GM13976 (cell line): ENCODE measurements around the gene SPDYE16.
"Not testable (repeated sequence)": the region's sequence is repeated elsewhere in the genome, so short reads cannot be mapped to it uniquely, and the experiment has no call there.

Experiments used
- DNase-seq: peaks from one replicate; pipeline ENCODE4 v3.0.0; 2012; ENCODE audit warnings: low spot score
- in situ Hi-C: fragments of 300-500 bp; cut with MboI; formaldehyde crosslinking; loops from one replicate; pipeline ENCODE4 v1.12.0; 2022; ENCODE audit warnings: low sequenced_read_pairs, mixed read lengths, inconsistent platforms; ENCODE audit not compliant: unreplicated experiment
- TF ChIP-seq, protein P1 (sequence below): IDR thresholded peaks from 2 replicates; pipeline ENCODE4 v1.5.1; 2012; ENCODE audit warnings: borderline replicate concordance, mild to moderate bottlenecking; ENCODE audit not compliant: insufficient read depth; ENCODE audit errors: extremely low read depth, missing control alignments, control extremely low read depth

The SPDYE16 gene

DNA sequence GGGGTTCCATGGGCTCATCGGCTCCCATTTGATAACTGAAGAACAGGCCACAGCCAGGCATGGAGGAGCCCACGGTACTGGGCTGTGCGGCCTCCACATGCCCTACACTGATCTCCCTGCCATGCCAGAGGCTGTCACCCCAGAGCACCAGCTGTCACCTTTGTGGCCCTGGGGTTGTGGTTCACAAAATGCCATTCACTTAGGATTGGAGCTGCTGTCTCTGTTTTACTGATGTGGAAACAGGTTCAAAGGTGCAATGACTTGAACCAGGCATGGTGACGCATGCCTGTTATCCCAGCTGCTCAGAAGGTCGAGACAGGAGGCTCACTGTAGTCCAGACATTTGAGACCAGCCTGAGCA lies 37.0 kb downstream of the SPDYE16 start:
- in situ Hi-C loops: no loop called here
- peak; percentile 8 for DNase-seq
- TF ChIP-seq, protein P1, sequence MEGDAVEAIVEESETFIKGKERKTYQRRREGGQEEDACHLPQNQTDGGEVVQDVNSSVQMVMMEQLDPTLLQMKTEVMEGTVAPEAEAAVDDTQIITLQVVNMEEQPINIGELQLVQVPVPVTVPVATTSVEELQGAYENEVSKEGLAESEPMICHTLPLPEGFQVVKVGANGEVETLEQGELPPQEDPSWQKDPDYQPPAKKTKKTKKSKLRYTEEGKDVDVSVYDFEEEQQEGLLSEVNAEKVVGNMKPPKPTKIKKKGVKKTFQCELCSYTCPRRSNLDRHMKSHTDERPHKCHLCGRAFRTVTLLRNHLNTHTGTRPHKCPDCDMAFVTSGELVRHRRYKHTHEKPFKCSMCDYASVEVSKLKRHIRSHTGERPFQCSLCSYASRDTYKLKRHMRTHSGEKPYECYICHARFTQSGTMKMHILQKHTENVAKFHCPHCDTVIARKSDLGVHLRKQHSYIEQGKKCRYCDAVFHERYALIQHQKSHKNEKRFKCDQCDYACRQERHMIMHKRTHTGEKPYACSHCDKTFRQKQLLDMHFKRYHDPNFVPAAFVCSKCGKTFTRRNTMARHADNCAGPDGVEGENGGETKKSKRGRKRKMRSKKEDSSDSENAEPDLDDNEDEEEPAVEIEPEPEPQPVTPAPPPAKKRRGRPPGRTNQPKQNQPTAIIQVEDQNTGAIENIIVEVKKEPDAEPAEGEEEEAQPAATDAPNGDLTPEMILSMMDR: no peak

DNA sequence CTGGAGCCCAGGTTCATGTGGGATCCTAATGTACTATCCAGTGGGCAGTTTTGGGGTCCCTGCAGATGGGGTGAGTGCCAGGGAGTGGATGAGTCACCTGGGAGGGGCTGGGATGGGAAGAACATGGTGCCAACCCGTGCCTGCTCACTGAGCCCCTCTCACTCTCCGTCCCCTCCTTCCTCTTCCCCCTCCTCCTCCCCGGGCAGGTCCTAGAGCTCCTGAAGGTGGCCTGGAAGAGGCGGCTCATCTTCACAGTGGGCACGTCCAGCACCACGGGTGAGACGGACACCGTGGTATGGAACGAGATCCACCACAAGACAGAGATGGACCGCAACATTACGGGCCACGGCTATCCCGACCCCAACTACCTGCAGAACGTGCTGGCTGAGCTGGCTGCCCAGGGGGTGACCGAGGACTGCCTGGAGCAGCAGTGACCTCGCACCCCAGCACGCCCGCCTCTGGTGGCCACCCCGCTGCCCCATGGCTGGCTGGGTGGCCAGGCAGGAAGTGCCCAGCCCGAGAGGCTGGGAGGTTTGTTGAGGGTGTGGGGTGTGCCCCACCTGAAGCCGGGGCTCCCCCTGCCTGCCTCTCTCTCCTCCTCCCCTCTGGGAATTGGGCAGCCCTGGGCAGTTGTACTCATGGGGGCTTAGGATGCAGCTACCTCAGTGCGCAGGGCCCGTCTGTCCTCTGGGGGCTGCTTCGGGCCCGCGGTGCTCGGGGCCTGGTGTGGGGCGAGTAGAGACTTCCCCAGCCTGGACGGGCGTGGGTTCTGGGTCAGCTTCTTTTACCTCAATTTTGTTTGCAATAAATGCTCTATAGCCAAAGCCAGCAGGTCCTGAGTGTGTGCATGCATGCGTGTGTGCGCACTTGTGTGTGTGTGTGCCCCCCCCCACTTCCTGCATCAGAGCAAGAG lies 37.7 kb downstream of the SPDYE16 start:
- DNase-seq: peak; percentile 33
- TF ChIP-seq, protein P1: no peak
- in situ Hi-C loops: no loop called here

DNA sequence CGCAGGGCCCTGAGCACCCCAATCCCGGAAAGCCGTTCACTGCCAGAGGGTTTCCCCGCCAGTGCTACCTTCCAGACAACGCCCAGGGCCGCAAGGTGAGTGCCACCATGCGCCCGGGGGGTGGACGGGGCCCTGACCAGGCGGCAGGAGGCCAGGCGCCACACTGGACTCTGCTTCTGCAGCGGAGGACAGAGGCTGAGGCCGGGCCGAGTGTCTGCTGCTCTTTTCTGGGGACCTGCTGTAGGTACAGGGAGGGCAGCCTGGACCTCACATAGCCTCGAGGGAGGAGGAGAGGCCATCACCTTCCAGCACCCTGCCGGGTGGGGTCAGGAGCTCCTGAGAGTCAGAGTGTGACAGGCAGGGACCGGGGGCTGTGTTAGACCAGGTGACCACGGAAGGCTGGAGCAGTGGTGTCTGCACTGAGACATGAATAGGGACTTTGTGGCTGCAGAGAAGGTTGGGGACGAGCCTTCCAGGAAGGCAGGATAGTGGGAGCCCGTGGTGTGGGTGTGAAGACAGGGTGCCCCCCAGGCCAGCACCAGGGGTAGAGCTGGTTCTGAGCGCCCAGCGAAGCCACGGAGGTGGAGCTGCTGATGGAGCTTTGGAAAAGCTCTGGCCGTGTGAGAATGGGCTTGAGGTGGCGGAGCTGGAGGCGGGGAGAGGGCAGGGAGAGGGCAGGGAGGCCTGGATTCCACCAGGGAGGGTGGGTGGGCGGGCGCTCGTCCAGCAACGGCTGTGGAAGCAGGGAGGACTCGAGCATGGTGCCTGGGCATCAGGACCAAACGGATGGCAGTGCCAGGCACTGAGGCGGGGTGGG lies 38.5 kb downstream of the SPDYE16 start:
- DNase-seq, in situ Hi-C loops: not testable (repeated sequence)

DNA sequence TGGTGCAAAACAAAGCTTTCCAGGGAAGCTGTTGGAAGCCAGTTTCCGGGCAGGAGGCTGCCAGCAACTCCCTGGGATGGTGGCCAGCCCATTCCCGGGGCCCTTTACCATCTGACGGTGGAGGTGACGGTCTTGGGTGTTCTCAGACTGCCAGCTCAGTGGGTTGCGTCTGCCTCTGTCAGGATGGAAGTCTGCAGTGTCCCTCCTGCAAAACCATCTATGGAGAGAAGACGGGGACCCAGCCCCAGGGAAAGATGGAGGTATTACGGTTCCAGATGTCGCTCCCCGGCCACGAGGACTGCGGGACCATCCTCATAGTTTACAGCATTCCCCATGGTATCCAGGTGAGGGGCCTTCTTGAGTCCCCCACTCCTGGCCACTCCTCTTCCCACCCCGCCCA lies 39.9 kb downstream of the SPDYE16 start:
- in situ Hi-C loops, DNase-seq: not testable (repeated sequence)

DNA sequence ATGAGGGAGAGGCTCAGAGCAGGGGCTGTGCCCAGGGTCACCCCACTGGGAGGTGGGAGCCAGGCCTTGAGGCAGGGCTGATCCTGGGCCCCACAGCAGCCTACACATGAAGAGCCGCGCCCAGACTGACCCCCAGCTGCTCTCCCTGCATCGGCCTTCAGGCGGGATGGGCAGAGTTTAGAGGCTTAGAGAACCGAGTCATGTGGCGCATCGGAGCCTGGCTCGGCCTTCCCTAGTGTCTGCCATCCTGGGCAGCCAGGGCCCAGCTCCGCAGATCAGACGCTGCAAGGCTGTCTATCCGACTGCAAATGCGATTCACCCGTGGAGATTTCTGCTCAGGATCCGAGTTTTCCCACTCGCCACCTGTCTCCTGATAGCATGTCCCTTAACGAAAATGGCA lies 40.3 kb downstream of the SPDYE16 start:
- DNase-seq, in situ Hi-C loops: not testable (repeated sequence)

DNA sequence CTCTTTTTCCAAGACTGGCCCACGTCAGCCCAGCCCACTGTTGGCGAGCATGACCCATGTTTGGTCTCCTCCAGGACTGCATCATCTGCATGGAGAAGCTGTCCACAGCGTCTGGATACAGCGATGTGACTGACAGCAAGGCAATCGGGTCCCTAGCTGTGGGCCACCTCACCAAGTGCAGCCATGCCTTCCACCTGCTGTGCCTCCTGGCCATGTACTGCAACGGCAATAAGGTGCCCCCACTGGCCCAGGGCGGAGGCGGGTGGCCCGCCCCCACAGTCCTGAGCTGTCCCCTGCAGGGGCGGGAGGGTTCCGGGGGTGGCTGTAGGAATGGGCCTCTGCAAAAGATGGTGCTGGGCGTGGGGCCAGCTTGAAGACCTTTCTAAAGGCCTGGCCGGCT lies 40.9 kb downstream of the SPDYE16 start:
- DNase-seq, in situ Hi-C loops: not testable (repeated sequence)

DNA sequence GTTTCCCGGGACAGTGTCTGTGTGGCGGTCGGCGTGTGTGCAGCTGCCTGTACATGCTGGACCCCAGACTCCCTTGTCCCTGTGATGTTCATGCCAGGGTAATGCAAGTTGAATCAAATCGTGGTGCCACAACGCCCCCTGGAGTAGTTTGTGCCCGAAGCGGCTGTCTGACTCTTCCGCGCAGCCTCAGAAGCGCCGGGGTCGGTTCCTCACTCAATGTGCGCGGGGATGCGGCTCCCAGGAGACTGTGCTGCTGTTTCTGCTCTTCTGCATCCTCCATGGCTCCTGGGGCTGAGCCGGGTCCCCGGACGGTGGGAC lies 43.2 kb downstream of the SPDYE16 start:
- in situ Hi-C loops: not testable (repeated sequence)

DNA sequence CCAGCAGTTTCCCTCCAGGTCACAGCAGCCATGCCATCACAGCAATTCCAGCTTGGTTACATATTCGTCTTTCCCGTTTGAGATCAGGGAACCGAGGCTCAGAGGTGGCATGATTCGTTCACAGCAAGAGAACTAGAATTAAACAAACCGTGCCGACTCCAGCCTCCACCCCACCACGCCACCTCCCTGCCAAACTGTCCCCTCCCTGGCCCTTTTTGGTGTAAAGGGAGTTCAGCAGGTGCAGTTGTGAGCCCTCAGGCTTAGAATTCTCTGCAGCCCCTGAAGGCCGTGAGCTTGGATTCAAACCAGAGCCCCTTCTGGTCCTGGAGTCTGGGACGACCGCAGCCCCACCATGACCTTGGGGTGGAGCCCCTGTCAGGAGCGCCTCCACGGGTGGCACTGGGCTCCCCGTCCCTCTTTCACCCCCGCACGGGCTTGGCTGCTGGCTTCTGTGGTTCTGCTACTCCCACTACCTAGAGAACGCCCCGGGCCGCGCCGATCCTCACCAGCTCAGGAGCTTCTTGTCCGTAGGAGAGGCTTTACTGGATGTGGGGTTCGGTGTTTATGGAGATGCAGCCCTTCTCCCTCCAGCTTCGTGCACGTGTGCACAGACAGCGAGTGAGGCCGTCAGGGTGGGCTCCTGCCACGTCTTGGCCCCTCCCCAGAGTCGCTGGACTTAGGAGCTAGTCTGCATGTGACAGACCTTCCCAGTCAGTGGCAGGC lies 43.7 kb downstream of the SPDYE16 start:
- DNase-seq, in situ Hi-C loops: not testable (repeated sequence)

More for the DNA sequence above, 43.2 kb downstream of the SPDYE16 start:
- DNase-seq: not testable (repeated sequence)

DNA sequence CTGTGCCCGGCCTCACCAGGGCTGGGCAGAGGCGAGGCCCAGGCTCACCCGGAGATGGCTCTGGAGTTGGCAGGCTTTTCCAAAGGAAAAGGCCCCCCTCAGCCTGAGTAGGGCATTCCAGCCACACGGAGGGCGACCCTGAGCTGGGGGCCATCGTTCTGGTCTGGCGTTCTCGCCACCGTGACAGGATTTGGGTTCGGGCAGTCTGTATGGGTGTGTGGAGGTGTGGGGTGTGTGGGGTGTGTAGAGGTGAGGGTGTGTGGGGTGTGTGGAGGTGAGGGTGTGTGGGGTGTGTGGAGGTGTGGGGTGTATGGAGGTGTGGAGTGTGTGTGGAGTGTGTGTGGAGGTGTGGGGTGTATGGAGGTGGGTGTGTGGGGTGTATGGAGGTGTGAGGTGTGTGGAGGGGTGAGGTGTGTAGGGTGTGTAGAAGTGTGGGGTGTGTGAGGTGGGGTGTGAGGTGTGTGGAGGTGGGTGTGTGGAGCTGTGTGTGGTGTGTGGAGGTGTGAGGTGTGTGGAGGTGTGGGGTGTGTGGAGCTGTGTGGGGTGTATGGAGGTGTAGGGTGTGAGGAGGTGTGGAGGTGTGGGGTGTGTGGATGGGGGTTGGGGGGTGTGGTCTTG lies 44.4 kb downstream of the SPDYE16 start:
- in situ Hi-C loops, DNase-seq: not testable (repeated sequence)

DNA sequence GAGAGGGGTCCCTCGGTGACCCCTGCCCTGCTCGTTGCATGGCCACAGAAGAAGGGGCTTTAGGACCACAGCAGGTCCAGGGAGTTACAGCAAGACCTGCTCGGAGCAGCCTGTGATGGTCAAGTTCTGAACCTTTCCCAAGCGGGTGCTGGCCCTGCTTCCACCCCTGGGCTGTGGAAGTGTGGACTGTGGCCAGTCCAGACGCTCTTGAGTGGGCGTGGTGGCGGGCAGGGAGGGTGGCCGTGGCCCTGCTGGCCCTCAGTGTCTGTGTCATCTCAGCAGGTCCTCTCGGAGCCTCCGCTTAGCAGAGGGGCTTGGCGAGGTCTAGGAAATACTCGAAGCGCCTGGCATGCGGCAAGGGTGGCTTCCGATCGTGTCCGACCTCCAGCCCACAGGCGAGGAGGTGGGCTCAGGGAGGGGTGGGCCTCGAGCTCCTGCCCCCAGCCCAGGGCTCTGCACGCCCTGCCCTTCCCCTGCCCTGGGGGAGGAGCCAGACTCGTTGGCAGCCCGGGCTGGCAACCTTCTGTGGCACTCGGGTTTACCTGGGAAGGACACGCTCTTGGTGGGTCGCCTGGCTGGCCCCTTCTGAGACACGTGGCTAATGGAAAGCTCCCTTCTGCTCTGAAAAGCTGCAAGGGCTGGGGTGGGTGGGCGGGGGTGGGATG lies 45.0 kb downstream of the SPDYE16 start:
- in situ Hi-C loops, DNase-seq: not testable (repeated sequence)

DNA sequence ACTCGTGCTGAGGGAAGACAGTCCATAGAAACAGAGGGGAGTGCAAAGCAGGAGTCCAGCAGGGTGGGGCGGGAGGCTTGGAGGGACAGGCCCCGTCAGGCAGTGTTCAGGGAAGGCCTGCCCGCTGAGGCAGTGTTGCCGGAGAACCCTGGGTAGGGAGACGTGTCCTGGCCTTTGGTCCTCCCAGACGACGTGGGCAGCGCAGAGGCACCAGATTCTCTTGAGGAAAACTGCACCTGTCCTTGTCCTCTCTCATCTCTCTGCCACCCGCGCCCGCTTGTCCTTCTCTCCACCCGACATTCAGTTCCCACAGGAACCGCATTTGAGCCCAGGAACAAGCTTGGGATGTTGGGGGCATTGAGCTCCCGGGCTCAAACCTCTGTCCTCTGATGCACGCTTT lies 47.4 kb downstream of the SPDYE16 start:
- DNase-seq, in situ Hi-C loops: not testable (repeated sequence)

DNA sequence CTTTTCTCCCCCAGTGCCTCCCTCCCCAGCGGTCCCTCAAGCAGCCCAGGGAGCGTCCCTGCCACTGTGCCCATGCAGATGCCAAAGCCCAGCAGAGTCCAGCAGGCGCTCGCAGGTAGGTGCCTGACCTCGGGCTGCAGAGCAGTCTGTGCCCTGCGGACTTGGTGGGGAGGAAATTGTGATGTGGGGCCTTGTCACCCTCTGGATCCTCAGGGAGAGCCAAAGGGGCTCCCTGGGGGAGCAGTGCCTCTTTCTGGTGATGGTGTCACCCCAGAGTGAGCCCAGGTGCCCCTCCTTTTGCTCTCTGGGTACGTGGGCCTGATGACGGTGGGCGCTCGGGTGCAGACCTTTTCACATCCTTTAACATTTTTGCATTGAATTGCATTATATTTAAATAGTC lies 51.0 kb downstream of the SPDYE16 start:
- DNase-seq, in situ Hi-C loops: not testable (repeated sequence)

DNA sequence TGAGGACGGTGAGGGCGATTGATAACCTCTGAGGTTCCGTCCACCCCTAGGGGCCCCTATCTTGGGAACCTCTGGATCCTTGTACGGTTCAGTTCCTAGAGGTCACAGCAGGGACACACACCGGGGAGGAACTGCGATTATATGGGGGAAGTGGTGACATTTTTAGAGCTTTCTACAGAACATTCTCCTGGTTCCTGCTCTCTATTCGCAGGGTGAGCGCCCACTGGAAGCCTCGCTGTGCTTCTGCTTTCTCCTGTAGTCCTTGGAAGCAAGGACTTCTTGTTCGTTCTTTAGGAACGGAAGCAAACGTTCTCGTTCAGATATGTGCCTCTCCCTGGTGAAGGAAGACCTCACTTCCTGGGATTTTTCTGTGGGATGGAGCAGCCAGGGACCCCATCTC lies 55.1 kb downstream of the SPDYE16 start:
- in situ Hi-C loops, DNase-seq: not testable (repeated sequence)

DNA sequence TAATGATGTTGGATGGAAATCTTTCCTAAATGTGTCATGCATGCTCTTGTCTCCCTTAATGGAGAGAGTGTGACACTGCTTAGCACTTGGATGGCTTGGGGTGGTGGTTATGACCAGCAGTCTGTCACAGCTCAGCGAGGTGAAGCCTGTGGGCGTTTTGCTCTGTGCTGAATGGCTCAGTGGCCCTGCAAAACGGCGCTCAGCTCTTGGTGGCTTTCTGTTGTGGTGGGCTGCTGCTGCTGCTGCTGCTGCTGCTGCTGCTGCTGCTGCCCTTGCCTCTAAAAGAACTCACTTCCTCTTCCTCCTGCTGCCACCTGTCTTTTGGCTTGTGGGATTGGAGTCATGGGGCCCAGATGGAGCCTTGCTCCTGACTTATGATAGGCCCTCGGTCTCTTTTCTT lies 56.5 kb downstream of the SPDYE16 start:
- DNase-seq, in situ Hi-C loops: not testable (repeated sequence)
